HG02981 (cell line): ENCODE measurements around the gene IGF2BP1.
"Not testable (repeated sequence)": the region's sequence is repeated elsewhere in the genome, so short reads cannot be mapped to it uniquely, and the experiment has no call there.

Source experiments
- ATAC-seq: cut with Tn5 transposase; IDR thresholded peaks from one replicate; pipeline ENCODE4 v1.9.1; 2021; ENCODE audit warnings: mild to moderate bottlenecking, moderate library complexity; ENCODE audit not compliant: unreplicated experiment

The IGF2BP1 gene

DNA sequence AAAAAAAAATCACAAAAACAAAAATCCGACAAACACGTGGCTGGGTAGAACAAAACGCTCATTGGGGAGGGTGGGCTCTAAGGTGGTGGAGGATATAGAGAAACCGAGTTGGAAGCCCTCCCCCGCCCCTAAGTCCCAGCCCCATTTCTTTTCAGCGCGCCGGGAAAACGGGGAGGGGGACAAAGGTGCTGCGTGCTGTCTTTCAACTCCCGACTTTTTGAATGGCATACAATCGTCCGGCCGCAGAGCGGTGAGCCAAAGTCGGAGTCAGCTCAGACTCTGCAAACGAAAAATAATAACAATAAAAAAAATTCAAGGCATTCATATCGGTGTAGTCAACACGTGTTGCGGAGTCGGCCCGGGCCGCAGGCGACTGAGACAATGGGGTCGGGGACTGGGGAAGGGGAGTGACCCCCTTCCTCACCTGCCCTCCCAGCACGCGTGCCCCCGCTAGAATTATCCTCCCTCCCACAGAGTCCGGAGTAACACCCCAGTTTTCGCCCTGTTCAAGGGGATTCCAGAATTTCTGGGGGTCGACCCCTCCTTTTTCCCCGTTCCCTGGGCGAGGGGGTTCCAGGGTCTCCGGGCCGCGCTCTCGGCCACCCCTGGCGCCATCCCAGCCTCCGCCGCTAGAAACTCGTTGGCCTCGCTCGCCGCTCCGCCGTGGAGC is 1.7 kb upstream of the IGF2BP1 start:
- no peak for ATAC-seq

DNA sequence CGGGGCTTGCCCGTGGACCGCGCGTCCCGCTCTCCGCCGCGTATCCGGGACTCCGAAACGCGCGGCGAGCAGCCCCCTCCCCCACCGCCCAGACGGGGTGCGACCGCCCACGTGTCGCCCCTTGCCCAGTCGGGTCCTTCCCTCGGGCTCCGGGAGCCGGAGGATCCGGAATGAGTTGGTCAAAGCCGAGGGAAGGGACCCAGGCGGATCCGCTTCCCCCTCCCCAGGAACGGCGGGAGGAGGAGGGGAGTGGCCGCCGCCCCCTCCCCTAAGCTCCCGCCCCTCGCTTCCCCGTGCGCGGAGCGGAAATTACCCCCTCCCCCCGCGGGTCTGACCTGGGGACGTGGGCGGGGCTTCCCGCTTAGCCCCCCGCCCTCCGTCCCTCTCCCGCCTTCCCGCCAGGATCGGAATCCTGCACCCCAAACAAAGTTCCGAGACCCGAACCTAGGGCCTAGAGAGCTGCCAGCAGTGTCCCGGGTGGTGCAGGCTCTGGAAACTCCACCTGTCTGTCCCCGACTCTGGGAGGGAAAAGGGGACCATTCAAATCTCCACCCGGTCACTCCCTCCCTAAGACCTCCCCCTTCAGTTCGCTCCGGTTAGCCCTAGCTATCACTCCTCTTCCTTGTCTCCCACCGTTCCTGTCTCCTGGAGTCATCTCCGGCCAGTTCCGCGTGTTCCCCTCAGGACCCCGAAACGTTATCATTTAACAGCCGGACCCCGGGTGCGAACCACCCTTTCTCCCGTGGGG is 1.0 kb upstream of the IGF2BP1 start:
- ATAC-seq: no peak

DNA sequence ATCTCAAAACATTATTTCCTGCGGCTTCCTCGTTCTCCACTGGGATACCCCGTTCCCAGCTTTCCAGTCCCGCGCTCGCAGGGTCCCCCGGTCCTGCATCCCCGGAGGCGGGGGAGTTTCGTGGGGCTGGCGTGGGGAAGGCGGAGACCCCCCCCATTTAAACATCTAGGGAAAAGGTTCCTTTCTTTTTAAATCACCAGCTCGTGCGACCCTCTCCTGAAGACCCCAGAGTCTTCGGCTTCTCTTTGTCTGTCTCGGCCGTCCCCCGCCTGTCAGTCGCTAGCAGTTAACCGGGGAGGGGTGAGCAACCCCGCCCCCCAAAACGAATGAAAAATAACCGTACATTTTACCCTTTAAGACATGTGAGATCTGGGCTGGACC is 473 bp upstream of the IGF2BP1 start:
- no peak for ATAC-seq

DNA sequence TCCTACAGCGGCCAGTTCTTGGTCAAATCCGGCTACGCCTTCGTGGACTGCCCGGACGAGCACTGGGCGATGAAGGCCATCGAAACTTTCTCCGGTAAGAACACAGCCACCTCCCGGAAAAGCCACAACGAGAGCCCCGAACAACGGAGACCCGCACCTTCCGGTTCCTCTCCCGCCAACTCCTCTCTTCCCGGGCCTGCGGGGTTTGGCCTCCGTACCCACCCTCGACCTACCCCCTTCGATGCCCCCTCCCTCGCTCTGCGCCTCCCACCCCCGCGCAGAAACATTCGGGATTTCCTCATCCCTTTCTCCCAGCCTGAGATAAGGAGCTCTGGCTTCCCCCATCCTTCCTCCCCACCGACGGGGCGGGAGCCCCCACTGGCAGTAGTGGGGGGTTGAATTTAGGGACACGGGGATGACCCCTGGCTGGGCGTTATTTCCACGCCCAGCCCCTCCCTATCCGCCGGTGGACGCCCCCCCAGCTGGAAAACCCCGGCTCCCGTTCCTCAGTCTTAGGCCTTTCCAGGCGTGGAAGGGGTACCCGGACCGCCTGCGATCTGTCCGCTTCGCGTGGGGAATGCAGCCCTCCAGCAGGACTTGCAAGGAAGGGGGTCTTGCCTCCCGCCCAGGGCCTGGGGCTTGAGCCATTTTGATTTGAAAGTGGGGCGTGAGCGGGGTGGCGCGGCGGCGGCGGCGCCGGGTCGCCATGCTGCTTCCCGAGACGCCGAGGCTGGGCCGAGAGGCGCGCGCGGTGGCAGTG is 822 bp downstream of the IGF2BP1 start:
- ATAC-seq: no peak

DNA sequence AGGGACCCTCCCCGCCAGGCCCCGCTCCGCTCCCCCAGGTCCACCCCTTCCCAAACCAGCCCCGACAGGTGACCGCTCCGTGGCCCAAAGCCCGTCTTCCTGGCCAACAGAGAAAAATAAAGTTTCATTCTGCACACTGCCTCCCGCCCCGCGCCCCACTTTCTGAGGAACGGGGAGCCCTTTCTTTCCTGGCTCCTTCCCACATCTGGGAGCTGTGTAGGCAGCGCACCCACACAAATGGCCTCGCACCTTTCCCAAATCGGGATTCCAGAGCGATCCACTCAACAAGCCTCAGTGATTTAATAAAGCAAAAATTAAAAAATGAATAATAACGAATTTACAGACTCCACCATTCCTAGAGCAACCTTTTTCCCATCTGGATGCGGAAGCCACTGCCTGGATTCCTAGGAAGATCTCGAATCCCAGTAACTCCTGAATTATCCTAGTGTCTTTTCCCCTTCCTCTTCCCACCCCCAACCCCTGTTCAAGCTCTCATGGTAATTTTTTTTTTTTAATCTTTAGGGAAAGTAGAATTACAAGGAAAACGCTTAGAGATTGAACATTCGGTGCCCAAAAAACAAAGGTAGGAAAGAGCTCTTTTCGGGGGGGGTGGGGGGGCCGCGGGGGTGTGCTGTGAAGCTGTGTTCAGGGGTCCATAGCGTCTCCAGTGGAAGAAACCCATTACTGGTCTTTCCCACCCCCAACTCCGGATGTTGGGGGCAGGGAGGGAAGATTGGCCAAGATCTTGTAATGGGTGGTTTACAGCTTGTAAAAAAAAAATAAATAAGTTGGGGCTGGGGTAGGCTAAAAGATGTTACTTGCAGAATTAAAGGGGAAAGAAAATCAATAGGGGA is 1.6 kb downstream of the IGF2BP1 start:
- no peak for ATAC-seq

DNA sequence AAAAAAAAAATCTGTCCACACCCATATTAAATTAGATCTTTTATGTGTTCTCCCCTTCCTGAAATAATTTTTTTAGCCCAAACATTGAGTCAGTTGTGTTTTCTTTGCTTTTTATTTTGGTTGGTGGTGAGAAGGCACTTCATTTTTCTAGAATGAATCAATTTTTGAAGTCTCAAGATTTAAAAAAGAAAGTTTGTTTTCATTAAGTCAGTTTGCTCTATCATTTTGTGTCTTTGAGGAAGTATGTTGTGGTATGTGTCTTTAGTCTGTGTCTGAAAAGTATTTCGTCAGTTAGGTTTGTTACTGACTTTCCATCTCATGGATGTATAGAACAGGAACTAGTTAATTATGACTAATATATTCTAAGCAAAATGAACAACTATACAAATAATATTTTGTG is 3.8 kb downstream of the IGF2BP1 start:
- no peak for ATAC-seq

DNA sequence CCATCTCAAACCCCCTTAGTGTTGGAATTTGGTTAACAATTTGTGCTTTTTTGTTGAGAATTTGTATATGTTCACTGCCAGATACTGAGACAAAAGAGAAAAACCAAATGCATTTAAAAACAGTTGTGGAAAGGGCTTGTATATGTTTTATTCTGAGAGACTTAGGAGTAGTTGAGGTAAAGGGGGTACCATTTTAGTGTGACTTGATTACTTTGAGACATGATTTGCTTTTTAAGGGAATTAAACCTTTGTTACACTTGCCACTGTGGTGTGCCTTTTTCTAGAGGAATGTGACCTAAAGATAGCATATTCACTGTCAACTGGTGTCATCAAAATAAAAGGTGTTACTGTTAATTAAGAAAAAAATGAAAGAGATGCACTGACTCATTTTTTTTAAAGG is 4.5 kb downstream of the IGF2BP1 start:
- no peak for ATAC-seq

DNA sequence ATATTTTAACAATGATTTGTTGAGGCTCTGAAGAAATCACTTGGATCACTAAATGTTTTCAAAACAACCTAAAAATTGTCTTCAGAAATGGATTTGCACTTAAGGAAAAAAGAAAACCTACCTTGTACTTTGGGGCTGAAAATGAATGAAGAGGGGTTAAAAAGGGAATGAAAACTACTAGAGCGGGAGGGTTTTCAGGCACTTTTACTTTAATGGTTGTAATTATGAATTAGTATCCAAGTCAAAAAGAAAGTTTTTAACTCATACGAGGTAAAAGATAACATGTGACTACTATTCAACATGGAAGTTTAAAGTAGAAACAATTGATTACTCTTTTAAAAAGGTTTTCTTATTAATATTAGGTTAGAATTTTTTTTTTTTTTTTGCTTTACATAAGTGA is 5.1 kb downstream of the IGF2BP1 start:
- ATAC-seq: no peak

DNA sequence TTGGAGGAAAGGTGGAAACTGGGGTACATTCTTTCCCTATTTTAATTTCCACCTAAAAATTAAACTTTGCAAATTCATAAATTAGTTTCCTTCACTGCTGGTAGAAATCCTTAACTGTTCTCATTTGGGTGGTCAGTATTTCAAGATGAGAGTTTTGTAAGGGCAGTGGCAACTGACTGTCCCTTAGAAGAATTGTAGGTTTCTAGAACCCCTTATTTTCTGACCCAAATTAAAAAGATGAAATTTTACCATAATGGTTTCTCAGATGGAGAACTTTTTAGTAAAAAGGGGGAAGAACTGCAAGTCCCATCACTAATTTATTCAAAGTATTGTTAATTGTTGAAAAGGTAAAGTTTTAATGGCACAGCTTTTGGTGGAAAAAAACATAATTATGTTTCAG is 5.6 kb downstream of the IGF2BP1 start:
- ATAC-seq: no peak

DNA sequence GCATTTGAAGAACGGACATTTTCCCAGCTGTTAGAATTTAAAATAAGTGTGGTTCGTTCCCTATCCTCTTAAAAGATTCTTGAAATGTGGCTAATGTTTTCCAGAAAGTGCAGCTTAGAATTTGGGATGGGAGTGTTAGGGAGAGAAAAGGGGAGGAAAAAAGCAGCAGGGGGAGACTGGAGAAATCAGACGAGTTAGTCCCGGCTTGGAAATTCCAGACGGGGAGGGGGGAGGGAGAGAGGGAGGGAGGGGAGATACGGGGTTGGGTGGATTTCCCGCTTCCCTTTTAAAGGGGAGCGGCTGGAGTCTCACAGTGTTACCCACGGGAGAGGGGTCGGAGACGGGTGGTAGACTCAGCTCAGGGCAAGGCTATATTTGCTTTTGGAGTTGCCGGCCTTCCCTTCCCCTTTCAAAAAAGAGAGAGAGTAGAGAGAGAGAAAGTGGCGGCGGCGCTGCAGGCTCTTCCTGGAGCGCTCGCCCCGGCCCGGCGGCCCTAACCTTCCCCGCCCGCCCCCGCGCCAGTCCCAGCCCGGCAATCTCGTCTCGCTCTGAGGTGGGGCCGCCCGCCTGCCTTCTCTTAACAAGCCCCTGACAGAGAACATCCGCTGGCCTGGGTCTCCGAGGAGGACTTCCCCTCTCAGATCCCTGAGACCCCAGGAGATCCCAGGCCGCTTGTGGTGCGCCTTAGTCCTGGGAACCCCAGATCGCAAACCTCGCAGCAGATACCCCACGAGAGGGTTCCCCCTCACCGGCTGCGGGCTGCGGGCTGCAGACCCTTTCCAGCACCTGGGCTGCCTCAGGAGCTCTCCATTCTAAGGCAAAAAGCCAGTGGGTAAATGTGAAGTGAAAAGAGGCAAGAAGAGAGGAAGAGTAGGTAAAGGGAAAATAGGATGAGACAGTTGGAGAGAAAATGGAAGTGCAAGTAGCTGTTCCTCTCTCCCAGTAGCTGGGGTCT is 6.6 kb downstream of the IGF2BP1 start:
- ATAC-seq: no peak

DNA sequence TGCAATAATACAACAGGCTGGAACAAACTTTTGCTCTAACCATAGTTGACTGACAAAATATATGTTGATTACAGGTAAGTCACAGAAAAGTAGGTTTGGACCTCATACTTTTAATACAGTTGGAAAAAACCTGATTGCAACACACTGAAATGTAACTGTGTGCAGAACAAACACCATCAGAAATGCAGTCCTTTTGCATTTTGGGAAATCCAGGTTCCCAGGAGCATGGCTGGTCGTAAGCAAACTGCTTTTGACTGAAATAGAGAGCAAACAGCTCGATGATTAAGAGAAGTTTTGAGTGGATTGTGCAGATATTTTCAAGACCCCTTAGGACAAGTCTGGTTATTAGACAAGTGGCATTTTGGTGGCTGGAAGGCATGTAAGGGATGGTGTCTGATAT is 8.0 kb downstream of the IGF2BP1 start:
- no peak for ATAC-seq

DNA sequence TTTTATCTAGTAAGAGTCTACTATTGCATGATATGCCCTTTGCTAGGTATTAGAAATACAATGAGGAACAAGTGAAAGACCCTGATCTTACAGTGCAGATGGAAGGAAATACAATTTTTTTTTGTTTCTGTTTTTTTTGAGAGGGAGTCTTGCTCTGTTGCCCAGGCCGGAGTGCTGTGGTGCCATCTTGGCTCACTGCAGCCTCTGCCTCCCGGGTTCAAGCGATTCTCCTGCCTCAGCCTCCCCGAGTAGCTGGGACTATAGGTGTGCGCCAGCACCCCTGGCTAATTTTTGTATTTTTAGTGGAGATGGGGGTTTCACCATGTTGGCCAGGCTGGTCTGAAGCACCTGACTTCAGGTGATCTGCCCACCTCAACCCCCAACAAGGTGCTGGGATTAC is 11.7 kb downstream of the IGF2BP1 start:
- not testable (repeated sequence) for ATAC-seq

DNA sequence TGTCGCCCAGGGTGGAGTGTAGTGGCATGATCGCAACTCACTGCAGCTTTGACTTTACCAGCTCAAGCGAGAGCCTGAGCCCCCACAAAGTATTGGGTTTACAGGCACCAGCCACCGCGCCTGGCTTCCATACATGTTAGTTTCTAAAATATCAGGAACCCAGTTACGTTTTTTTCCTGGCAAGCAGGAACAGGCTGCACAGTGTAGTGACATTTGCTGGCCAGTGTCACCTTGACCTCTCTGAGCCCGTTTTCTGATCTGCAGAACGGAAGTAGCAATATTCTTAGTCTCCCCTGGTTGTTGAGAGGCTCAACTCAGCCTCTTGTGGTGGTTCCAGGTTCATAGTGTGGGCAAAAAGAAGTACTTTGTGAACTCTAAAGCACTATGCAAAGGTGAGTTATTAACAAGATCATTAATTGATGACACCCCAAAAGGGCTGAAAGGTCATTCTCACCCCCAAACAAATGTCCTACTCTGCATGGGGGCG is 15.6 kb downstream of the IGF2BP1 start:
- no peak for ATAC-seq

DNA sequence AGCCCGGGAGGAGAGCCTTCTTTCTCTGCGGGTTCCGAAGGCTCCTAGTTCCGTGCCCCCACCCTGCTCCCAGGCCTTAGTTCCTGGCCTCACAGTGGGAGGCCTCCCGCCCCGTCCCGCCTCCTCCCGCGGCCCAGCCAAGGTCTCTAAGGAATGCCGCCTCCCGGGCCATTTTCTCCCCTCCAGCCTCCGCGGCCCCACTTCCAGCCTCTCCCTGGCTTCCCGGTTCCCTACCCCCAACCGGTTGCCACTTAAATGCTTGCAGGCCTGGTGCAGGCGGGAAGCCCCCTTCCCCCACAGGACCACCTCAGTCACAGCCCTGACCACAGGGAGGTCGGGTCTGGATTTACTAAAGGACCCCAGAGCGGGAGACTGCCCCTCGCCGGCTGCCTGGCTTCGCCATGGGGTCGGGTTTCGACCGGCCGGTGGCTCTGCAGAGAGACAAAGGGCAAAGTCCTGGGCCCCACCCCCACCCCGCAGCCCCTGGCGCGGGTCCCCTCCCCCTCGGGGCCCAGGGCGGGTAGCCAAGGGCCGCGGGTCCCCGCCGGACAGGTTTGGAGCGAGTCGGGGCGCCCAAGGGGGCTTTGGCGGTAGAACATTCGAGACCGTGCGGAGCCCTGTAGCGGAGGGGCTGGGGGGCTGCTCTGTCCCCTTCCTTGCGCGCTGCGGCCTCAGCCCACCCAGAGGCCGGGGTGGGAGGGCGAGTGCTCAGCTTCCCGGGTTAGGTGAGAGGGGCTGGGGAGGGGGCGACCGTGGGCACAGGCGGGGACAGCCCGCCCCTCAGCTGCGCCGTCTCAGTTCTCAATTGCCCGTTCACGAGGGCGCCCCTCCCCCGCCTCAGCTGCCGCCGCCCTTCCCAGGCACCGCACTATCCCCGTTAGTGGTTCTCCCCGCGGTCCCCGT is 16.4 kb downstream of the IGF2BP1 start:
- ATAC-seq: no peak

DNA sequence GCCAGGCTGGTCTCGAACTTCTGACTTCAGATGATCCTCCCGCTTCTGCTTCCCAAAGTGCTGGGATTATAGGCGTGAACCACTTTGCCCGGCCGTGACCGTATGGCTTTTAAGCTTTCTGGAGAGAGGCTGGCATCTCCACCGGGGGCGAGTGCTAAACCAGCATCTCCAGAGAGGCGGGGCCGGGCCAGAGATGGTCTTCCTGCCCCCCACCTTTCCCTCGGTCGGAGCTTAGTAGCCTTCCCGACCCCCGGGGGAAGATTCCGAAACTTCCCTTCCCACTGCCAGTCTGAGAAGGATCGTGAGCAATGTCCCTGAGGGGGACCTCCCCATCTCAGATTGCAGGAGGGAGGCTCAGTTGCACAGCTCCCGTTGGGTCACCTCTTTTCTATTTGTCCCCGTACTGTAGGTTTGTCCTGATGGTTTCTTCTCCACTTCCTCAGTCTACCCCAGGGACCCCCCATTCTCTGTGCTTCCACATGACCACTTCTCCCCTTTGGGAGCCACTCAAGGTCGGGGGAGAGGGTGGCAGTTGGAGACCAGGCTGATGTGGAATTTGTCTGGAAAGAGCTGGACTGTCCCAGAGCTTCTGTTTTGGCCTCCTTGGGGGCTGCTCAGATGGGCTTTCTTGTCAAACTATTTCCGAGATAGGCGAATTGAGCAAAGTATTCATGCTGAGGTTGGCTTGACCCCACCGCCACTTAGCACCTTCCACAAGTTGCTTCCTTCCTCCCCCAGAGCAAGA is 18.2 kb downstream of the IGF2BP1 start:
- no peak for ATAC-seq

DNA sequence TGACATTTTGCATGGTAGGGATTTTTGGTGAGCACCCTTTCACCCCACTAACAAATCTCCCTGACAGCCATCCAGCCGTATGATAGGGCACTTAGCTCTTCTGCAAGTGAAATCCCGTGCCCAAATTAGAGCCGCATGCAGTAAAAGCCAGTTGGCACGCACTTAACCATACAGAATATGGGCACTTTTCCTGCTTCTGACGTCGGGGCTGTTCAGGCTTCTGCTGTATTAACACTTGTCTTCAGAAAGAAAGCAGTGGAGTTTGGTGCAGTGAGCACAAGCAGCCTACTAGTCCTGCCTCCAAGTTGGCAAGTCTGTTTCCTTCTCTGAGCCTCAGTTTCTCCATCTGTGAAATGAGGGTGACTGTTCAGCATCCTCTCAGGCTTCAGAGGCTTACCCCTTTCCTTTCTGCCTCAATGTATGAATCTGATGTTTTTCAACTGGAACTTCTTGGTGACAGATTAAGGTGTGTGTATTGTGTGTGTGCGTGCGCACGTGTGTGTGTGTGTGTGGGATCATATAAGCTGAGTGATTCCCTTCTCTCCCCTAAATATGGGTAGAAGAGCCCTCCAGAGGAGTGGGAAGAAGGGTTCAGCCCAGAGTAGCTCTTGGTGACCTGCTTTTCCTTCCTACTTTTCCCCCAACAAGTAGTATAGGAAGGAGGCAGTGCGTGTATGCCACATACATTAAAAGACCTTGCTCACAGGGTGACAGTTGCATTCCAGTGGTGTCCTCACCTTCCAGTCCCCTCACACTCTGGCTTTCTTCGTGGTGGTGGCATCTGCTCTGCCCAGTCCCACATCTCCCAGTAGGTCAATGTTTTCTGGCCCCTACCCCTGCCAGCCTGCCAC is 19.0 kb downstream of the IGF2BP1 start:
- no peak for ATAC-seq

DNA sequence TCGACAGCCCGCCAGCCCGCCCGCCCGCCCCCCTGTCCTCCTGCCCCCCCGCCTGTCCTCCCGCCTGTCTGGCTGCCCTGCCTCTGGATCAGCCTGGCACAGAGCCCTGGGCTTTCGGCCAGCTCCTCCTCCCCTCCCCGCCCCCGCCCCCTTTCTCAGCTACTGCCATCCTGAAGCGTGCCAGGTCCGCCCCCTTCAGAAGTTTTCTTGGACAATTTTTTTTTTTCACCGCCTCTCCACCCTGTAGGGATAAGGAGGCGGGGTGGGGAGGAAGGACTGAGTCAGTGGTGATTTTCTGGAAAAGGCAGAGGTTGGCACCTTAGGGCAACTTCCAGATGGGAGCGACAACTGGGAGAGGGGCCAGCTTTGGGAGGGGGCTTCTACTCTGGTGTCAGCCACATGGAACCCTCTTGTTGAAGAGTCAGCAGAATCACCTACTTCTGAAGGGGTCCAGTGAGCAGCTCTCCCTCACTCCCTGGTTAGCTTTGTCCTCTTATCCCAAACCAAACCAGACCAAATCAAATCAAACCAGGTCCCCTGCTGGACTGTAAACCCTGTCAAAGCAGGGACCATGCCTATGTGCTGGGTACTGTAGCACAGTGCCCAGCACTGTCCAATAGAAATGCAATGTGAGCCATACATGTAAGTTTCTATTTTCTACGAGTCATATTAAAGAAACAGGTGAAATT is 19.7 kb downstream of the IGF2BP1 start:
- no peak for ATAC-seq
